HCT116 (cell line): ENCODE data around the gene CDH13. TPM values are rescaled to one million over a fixed set of nuclear protein-coding genes. Genes with fewer than 3 reads are reported as not detected.

Source experiments
- ATAC-seq: fragments of 200-7000 bp; cut with Tn5 transposase; 2 replicates; pipeline ENCODE4 v1.9.1; 2020; ENCODE audit warnings: mild to moderate bottlenecking, moderate library complexity
- BruUV-seq: library from RNA; stranded (reverse); fragments of 400-500 nt; replicated peaks from 2 replicates; lab custom pipeline; 2021; lab: Mats Ljungman, UMichigan
- CTCF ChIA-PET: fragments of 300-600 bp; sonication (Branson Sonifier 250); formaldehyde crosslinking; loops from one replicate; lab custom pipeline; 2021; ENCODE audit warnings: antibody characterized with exemption; lab: Charles Lee
- POLR2A ChIA-PET: fragments of 300-600, 350-600 bp; sonication (Branson Sonifier 250); formaldehyde crosslinking; loops from one replicate; lab custom pipeline; 2021; ENCODE audit warnings: antibody characterized with exemption; lab: Charles Lee
- RAD21 ChIA-PET, 2 experiments: fragments of 300-600 bp; sonication (Branson Sonifier 250); formaldehyde crosslinking; loops; one replicate each; lab custom pipeline; 2023; ENCODE audit warnings: low total read pairs in 2 of 2; ENCODE audit not compliant: uncharacterized antibody in 2 of 2, unreplicated experiment in 2 of 2, low non-redundant PET in 1 of 2; lab: Charles Lee
- DNase-seq: peaks from one replicate; pipeline ENCODE4 v3.0.0-alpha.2; 2010; ENCODE audit warnings: low read depth, low spot score
- H2AFZ ChIP-seq: fragments of 200-600 bp; shearing (Covaris generic), sonication (generic); 2 replicates; pipeline ENCODE4 v1.6.1; 2017; ENCODE audit warnings: low read depth, mixed run types, mixed read lengths, antibody characterized with exemption, low read length; ENCODE audit not compliant: poor library complexity, severe bottlenecking
- H3K27ac ChIP-seq: 2 replicates; pipeline ENCODE4 v1.5.1; 2012; ENCODE audit warnings: low read depth, low read length
- H3K27me3 ChIP-seq: fragments of 200-600 bp; sonication (generic); 2 replicates; pipeline ENCODE4 v1.6.1; 2016; ENCODE audit warnings: mixed run types, low read length, mixed read lengths; ENCODE audit not compliant: insufficient read depth
- H3K36me3 ChIP-seq, 2 experiments: fragments of 200-500 bp in 1 of 2; fragments of 200-600 bp in 1 of 2; sonication (Bioruptor generic) in 1 of 2; sonication (generic) in 1 of 2; 2 replicates each; pipeline versions ENCODE4 v1.5.1 to v1.6.1; 2014 to 2016; ENCODE audit warnings: low read length in 2 of 2, inconsistent platforms in 1 of 2, mixed read lengths in 1 of 2, mixed run types in 1 of 2; ENCODE audit not compliant: insufficient read depth in 2 of 2, control insufficient read depth in 1 of 2
- H3K4me1 ChIP-seq, 2 experiments: fragments of 200-600 bp in 1 of 2; sonication (generic) in 1 of 2; 2 replicates each; pipeline versions ENCODE4 v1.5.1 to v1.6.1; 2012 to 2017; ENCODE audit warnings: low read length in 2 of 2, inconsistent platforms in 1 of 2, mild to moderate bottlenecking in 1 of 2, mixed read lengths in 1 of 2, mixed run types in 1 of 2, moderate library complexity in 1 of 2; ENCODE audit not compliant: insufficient read depth in 2 of 2, control insufficient read depth in 1 of 2
- H3K4me2 ChIP-seq: fragments of 200-600 bp; sonication (generic); 2 replicates; pipeline ENCODE4 v1.6.1; 2017; ENCODE audit warnings: mixed run types, low read length, mixed read lengths
- H3K4me3 ChIP-seq, 2 experiments: fragments of 200-600 bp in 1 of 2; sonication (generic) in 1 of 2; replicated peaks in 1 of 2; 2 replicates each; pipeline ENCODE4 v1.5.1; 2011 to 2016; ENCODE audit warnings: low read length in 2 of 2, control low read depth in 1 of 2, low read depth in 1 of 2, mild to moderate bottlenecking in 1 of 2, mixed read lengths in 1 of 2, mixed run types in 1 of 2
- H3K79me2 ChIP-seq: fragments of 200-600 bp; sonication (generic); 2 replicates; pipeline ENCODE4 v1.6.1; 2017; ENCODE audit warnings: mild to moderate bottlenecking, mixed run types, low read length, moderate library complexity, mixed read lengths; ENCODE audit not compliant: insufficient read depth
- H3K9ac ChIP-seq: fragments of 200-600 bp; sonication (generic); 2 replicates; pipeline ENCODE4 v1.6.1; 2016; ENCODE audit warnings: low read length, mixed read lengths
- H3K9me2 ChIP-seq: fragments of 200-600 bp; sonication (generic), shearing (Covaris generic); 2 replicates; pipeline ENCODE4 v1.6.1; 2017; ENCODE audit warnings: mixed run types, mild to moderate bottlenecking, moderate library complexity; ENCODE audit not compliant: insufficient read depth
- H3K9me3 ChIP-seq, 2 experiments: fragments of 200-500 bp in 1 of 2; fragments of 200-600 bp in 1 of 2; sonication (Bioruptor generic) in 1 of 2; sonication (generic) in 1 of 2; 2 replicates each; pipeline ENCODE4 v1.6.1; 2014 to 2017; ENCODE audit warnings: low read length in 2 of 2, mixed read lengths in 2 of 2, inconsistent platforms in 1 of 2, low read depth in 1 of 2, mild to moderate bottlenecking in 1 of 2, mixed run types in 1 of 2, moderate library complexity in 1 of 2; ENCODE audit not compliant: control insufficient read depth in 1 of 2, insufficient read depth in 1 of 2
- H4K20me1 ChIP-seq: fragments of 200-600 bp; sonication (generic), shearing (Covaris generic); 2 replicates; pipeline ENCODE4 v1.6.1; 2017; ENCODE audit warnings: mixed run types, mild to moderate bottlenecking, moderate library complexity; ENCODE audit not compliant: insufficient read depth
- CBX3 ChIP-seq: IDR thresholded peaks from 2 replicates; pipeline ENCODE4 v1.6.1; 2012; ENCODE audit warnings: low read depth
- CEBPB ChIP-seq: IDR thresholded peaks from 2 replicates; pipeline ENCODE4 v1.6.1; 2012; ENCODE audit warnings: low read depth
- EGR1 ChIP-seq: IDR thresholded peaks from 2 replicates; pipeline ENCODE4 v1.6.1; 2012; ENCODE audit warnings: low read depth
- EZH2phosphoT487 ChIP-seq: fragments of 200-600 bp; IDR thresholded peaks from 2 replicates; pipeline ENCODE4 v1.6.1; 2018; ENCODE audit warnings: antibody characterized with exemption, borderline replicate concordance
- FOSL1 ChIP-seq: IDR thresholded peaks from 2 replicates; pipeline ENCODE4 v1.6.1; 2012; ENCODE audit warnings: low read depth
- JUND ChIP-seq: IDR thresholded peaks from 2 replicates; pipeline ENCODE4 v1.6.1; 2012
- POLR2AphosphoS5 ChIP-seq: IDR thresholded peaks from 2 replicates; pipeline ENCODE4 v1.6.1; 2011; ENCODE audit warnings: mild to moderate bottlenecking, low read depth, low read length, moderate library complexity
- SRF ChIP-seq: IDR thresholded peaks from 2 replicates; pipeline ENCODE4 v1.6.1; 2012; ENCODE audit warnings: low read depth
- TCF7L2 ChIP-seq: IDR thresholded peaks from 2 replicates; pipeline ENCODE4 v1.7.0; 2011; ENCODE audit warnings: borderline replicate concordance, inconsistent platforms; ENCODE audit not compliant: insufficient read depth, insufficient read length; ENCODE audit errors: extremely low read depth
- ZFX ChIP-seq: fragments of 450-650 bp; IDR thresholded peaks from 2 replicates; pipeline ENCODE4 v1.6.1; 2017
- ZNF274 ChIP-seq: fragments of 200-500 bp; sonication (Bioruptor generic); IDR thresholded peaks from 2 replicates; pipeline ENCODE4 v1.6.1; 2014; ENCODE audit warnings: mild to moderate bottlenecking, low read depth, low read length, inconsistent platforms
- intact Hi-C: fragments of 100-400 bp; cut with micrococcal nuclease; formaldehyde crosslinking; loops from 2 replicates; pipeline ENCODE4 v1.10.0; 2022
- total RNA-seq: library from RNA; stranded (reverse); gene quantifications from one replicate; pipeline ENCODE4 v1.2.1, GENCODE V29; 2021; ENCODE audit not compliant: unreplicated experiment
- TF ChIP-seq, protein P1 (sequence below): IDR thresholded peaks from 2 replicates; pipeline ENCODE4 v1.6.1; 2012
- TF ChIP-seq, protein P2 (sequence below): IDR thresholded peaks from 2 replicates; pipeline ENCODE4 v1.6.1; 2012

CDH13 gene
- total RNA-seq, 1 experiment from 2014 or later: not detected

DNA sequence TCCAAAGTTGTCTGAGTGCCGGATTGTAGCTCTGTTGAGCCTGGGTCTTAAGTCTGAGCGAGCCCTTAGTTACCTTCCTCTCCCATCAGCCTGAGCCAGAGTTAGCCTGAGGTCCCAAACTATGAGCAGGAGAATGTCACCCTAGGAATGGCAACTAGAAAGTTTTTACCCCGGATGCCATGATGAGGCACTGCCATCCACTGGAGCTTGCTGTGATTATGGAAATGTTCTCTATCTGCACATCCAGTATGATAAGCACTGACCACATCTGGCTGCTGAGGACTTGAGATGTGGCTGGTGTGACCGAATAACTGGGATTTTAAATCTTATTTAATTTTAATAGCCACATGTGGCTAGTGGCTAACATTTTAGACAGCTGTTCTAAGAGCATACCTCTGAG is 550.0 kb downstream of the CDH13 start (continued):
- TF ChIP-seq JUND (no peak), EGR1 (no peak), EZH2phosphoT487 (no peak), FOSL1 (no peak)

DNA sequence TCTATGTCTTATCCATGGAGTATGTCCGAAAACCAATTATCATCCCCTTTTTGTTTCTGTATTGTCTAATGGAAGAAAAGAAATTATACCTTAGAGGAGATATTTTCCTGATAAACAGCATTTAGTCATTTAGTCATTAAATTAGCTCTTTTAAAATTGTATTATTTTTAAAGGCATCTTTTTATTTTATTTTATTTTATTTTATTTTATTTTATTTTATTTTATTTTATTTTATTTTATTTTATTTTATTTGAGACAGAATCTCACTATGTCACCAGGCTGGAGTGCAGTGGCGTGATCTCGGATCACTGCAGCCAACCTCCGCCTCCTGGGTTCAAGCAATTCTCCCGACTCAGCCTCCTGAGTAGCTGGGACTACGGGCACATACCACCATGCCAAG is 559.1 kb downstream of the CDH13 start:
- H3K4me1 ChIP-seq: no peaks in the 10 kb centered on the region
- no peak overlapping the region for H3K9ac ChIP-seq
- POLR2A ChIA-PET: no interaction called here
- no peak overlapping the region for H3K4me2 ChIP-seq
- H3K36me3 ChIP-seq: no peaks in the 10 kb centered on the region
- no TSS peak for BruUV-seq
- no peaks in the 10 kb centered on the region for H3K27me3 ChIP-seq
- CTCF ChIA-PET: no interaction called here
- DNase-seq (no peak), ATAC-seq (no peak)
- H2AFZ ChIP-seq: no peak overlapping the region
- peaks cover 3 to 14% of the 10 kb centered on the region in 2 experiments; a peak in 2 of 4 replicates for H3K9me3 ChIP-seq
- H4K20me1 ChIP-seq: no peaks in the 10 kb centered on the region
- H3K27ac ChIP-seq: no peak overlapping the region
- RAD21 ChIA-PET: no interaction called here
- intact Hi-C loops: no loop called here
- no peaks in the 10 kb centered on the region for H3K79me2 ChIP-seq
- H3K9me2 ChIP-seq: no peaks in the 10 kb centered on the region
- no peak overlapping the region for H3K4me3 ChIP-seq
- TF ChIP-seq CEBPB (no peak), TCF7L2 (no peak), FOSL1 (no peak), CBX3 (no peak), POLR2AphosphoS5 (no peak), EZH2phosphoT487 (no peak), SRF (no peak), ZNF274 (no peak), JUND (no peak), ZFX (no peak)
- TF ChIP-seq, protein P1, sequence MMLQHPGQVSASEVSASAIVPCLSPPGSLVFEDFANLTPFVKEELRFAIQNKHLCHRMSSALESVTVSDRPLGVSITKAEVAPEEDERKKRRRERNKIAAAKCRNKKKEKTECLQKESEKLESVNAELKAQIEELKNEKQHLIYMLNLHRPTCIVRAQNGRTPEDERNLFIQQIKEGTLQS: no peak
- TF ChIP-seq, protein P2, sequence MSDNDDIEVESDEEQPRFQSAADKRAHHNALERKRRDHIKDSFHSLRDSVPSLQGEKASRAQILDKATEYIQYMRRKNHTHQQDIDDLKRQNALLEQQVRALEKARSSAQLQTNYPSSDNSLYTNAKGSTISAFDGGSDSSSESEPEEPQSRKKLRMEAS: no peak
